Measurements from ENCODE around the gene TNFAIP8L1. TPM values are rescaled to one million over a fixed set of nuclear protein-coding genes. Genes with fewer than 3 reads are reported as not detected.

Gene TNFAIP8L1
- total RNA-seq, 4 donors from 2014 or later, result 1.5 to 7.0 (median 2.1) TPM

GRCh38 chr19:4652075-4652474 is 12.8 kb downstream of the TNFAIP8L1 start:
- TF ChIP-seq, protein P1, sequence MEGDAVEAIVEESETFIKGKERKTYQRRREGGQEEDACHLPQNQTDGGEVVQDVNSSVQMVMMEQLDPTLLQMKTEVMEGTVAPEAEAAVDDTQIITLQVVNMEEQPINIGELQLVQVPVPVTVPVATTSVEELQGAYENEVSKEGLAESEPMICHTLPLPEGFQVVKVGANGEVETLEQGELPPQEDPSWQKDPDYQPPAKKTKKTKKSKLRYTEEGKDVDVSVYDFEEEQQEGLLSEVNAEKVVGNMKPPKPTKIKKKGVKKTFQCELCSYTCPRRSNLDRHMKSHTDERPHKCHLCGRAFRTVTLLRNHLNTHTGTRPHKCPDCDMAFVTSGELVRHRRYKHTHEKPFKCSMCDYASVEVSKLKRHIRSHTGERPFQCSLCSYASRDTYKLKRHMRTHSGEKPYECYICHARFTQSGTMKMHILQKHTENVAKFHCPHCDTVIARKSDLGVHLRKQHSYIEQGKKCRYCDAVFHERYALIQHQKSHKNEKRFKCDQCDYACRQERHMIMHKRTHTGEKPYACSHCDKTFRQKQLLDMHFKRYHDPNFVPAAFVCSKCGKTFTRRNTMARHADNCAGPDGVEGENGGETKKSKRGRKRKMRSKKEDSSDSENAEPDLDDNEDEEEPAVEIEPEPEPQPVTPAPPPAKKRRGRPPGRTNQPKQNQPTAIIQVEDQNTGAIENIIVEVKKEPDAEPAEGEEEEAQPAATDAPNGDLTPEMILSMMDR (IDR thresholded peaks at IDR 0.05; ENCODE audit: low read depth), result no peak

DNA sequence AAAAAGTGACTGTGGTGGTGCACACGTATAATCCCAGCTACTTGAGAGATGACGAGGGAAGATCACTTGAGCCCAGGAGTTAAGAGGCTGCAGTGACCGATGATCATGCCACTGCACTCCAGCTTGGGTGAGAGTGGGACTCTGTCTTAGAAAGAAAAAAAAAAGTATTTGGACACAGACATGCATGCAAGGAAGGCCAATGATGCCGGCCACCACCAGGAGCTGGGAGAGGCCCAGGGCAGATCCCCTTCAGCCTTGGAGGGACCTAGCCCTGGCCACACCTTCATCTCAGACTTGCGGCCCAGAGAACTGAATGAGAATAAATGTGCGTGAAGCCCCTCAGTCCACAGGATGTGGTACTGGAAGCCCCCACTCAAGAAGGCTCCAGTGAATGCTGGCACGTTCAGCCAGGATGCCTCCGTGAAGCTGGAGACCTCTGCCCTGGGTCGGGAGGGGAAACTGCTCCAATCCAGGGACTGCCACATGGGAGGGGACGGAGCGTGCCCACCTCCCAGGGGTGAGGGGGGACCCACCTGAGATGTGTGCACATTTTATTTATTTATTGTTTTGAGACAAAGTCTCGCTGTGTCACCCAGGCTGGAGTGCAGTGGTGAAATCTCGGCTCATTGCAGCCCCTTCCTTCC is 14.6 kb downstream of the TNFAIP8L1 start:
- TF ChIP-seq, protein P1 (IDR thresholded peaks at IDR 0.05; ENCODE audit: low read depth), result no peak

GRCh38 chr19:4654437-4655361 is 15.4 kb downstream of the TNFAIP8L1 start:
- TF ChIP-seq, protein P1 (IDR thresholded peaks at IDR 0.05; ENCODE audit: low read depth), result no peak

- TF ChIP-seq, protein P1 (IDR thresholded peaks at IDR 0.05; ENCODE audit: low read depth), result no peak
Observed at GRCh38 chr19:4656102-4656501, 16.8 kb downstream of the TNFAIP8L1 start.

DNA sequence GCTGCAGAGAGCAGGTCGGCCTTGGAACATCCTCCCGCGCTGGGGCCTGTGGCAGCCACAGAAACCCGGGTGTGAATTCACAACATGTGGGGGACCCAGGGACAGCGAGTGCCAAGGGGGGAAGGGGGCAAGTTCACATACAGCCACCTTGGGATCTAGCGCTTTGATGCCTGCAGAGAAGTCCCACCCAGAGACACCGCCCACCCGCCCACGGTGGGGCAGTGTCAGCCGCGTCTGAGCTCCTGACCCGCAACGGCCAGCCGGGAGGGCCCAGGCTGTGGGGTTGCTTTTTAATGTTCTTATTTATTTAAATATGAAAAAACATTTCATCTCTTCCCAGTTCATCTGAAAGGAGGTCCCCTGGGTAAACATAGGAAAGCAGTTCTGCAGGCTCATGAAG is 17.9 kb downstream of the TNFAIP8L1 start:
- TF ChIP-seq, protein P1 (IDR thresholded peaks at IDR 0.05; ENCODE audit: low read depth), result no peak

GRCh38 chr19:4657835-4658234 is 18.5 kb downstream of the TNFAIP8L1 start:
- TF ChIP-seq, protein P1 (IDR thresholded peaks at IDR 0.05; ENCODE audit: low read depth), result no peak

DNA sequence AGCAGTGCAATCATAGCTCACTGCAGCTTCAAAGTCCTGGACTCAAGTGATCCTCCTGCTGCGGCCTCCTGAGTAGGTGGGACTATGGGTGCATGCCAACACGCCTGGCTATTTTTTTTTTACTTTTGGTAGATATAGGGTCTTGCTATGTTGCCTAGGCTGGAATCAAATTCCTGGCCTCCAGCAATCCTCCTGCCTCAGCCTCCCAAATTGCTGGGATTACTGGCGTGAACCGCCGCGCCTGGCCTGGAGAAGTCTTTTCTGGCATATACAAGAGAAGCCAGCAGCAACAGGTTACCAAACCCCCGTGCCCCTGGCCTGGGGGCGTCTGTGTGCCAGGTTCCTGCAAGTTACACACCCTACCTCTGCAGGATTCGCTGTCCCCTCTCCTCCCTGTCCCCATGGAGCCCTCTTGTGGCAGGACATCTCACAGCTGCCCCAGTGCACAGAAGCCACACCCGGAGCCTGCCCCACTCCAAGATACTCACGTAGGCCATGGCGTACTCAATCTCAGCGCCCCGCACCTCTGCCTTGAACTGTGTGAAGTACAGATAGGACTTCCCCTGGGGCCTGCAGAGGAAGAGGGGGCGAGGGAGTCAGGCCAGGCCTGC is 21.0 kb downstream of the TNFAIP8L1 start:
- TF ChIP-seq, protein P1 (IDR thresholded peaks at IDR 0.05; ENCODE audit: low read depth), result no peak

All from subcutaneous adipose tissue (tissue), 4 donors.